Activated naive CD4-positive, alpha-beta T cell treated with Interleukin-2 at 50 U/mL for 16 hours (primary cell): ENCODE results near the gene DMBT1.

Experiments
- DNase-seq: peaks from one replicate; pipeline ENCODE4 v3.0.0-alpha.2; 2020

The DMBT1 gene

GRCh38 chr10:122648599-122649428 is 88.3 kb downstream of the DMBT1 start:
- DNase-seq: no peak

GRCh38 chr10:122649903-122650302 is 89.3 kb downstream of the DMBT1 start:
- DNase-seq: no peak

GRCh38 chr10:122650331-122650730 is 89.8 kb downstream of the DMBT1 start:
- DNase-seq: no peak

- no peak for DNase-seq
These were observed 95.2 kb downstream of the DMBT1 start for GRCh38 chr10:122655524-122656307.

GRCh38 chr10:122656308-122656705 is 95.8 kb downstream of the DMBT1 start:
- DNase-seq: no peak

- DNase-seq: no peak
These were observed 96.2 kb downstream of the DMBT1 start for GRCh38 chr10:122656741-122657140.

- no peak for DNase-seq
These were observed 96.7 kb downstream of the DMBT1 start for GRCh38 chr10:122657255-122657654.

- DNase-seq: no peak
These were observed 97.2 kb downstream of the DMBT1 start for GRCh38 chr10:122657729-122658128.

GRCh38 chr10:122658356-122659049 is 97.9 kb downstream of the DMBT1 start:
- no peak for DNase-seq

GRCh38 chr10:122659126-122659525 is 98.6 kb downstream of the DMBT1 start:
- DNase-seq: no peak

GRCh38 chr10:122659651-122660050 is 99.1 kb downstream of the DMBT1 start:
- no peak for DNase-seq

GRCh38 chr10:122660696-122661095 is 100.1 kb downstream of the DMBT1 start:
- DNase-seq: no peak

GRCh38 chr10:122662231-122662630 is 101.7 kb downstream of the DMBT1 start:
- DNase-seq: no peak

- DNase-seq: no peak
These were observed 103.1 kb downstream of the DMBT1 start for GRCh38 chr10:122663516-122664130.

- no peak for DNase-seq
These were observed 103.9 kb downstream of the DMBT1 start for GRCh38 chr10:122664501-122664900.

GRCh38 chr10:122665329-122665860 is 104.8 kb downstream of the DMBT1 start:
- no peak for DNase-seq

- DNase-seq: no peak
These were observed 105.4 kb downstream of the DMBT1 start for GRCh38 chr10:122665946-122666345.

- DNase-seq: no peak
These were observed 108.5 kb downstream of the DMBT1 start for GRCh38 chr10:122669045-122669444.

GRCh38 chr10:122669842-122670241 is 109.3 kb downstream of the DMBT1 start:
- no peak for DNase-seq

GRCh38 chr10:122671355-122671754 is 110.8 kb downstream of the DMBT1 start:
- DNase-seq: no peak

GRCh38 chr10:122672655-122673054 is 112.1 kb downstream of the DMBT1 start:
- no peak for DNase-seq

- no peak for DNase-seq
These were observed 112.7 kb downstream of the DMBT1 start for GRCh38 chr10:122673269-122673668.

- DNase-seq: no peak
These were observed 113.2 kb downstream of the DMBT1 start for GRCh38 chr10:122673731-122674130.
